Measurements from ENCODE around the gene HAL.

DNA sequence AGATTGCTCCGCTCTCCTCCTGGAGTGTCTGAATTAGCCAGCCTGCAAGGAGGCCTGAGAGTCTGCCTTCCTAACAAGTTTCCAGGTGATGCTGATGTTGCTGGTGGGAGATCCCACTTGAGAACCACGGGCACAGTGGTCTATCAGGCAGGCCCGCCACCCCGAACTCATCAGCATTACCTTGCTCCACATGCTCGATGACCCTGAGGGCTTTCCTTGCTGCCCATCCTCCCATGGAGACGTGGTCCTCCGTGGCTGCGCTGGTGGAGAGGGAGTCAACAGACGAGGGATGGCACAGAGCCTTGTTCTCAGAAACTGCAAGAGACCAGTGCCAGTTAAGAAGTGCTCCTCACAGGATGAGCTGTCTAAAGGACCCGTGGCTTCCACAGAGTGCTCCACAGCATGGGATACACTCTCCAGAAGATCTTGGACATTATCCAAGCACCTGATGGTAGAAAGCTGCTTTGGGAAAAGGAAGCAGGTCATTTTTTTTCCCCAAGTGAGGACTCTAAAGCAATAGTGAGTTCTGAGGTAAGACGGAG is 18.3 kb downstream of the HAL start:
- TF ChIP-seq, protein P1, sequence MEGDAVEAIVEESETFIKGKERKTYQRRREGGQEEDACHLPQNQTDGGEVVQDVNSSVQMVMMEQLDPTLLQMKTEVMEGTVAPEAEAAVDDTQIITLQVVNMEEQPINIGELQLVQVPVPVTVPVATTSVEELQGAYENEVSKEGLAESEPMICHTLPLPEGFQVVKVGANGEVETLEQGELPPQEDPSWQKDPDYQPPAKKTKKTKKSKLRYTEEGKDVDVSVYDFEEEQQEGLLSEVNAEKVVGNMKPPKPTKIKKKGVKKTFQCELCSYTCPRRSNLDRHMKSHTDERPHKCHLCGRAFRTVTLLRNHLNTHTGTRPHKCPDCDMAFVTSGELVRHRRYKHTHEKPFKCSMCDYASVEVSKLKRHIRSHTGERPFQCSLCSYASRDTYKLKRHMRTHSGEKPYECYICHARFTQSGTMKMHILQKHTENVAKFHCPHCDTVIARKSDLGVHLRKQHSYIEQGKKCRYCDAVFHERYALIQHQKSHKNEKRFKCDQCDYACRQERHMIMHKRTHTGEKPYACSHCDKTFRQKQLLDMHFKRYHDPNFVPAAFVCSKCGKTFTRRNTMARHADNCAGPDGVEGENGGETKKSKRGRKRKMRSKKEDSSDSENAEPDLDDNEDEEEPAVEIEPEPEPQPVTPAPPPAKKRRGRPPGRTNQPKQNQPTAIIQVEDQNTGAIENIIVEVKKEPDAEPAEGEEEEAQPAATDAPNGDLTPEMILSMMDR (conservative IDR thresholded peaks at IDR 0.05), result no peak
- no peak for TF ChIP-seq ZFX (IDR thresholded peaks at IDR 0.05)
